NCI-H187 (cell line): Measurements from ENCODE around the gene KMO.

Experiments
- DNase-seq, 2 experiments: peaks; one replicate each; lab custom pipeline; 2025; lab: John Stamatoyannopoulos, UW

KMO gene

GRCh38 chr1:241532162-241532531 is at the start of gene KMO:
Gene KMO (plus strand): TSS chr1:241532378. CDS start chr1:241532445, 67 bp downstream.
- DNase-seq = no peak

GRCh38 chr1:241482761-241483250 is 49.4 kb upstream of the KMO start:
- no peak for DNase-seq

GRCh38 chr1:241485145-241485544 is 47.0 kb upstream of the KMO start:
- no peak for DNase-seq

- no peak for DNase-seq
Measured at GRCh38 chr1:241485554-241485992, 46.6 kb upstream of the KMO start.

GRCh38 chr1:241488739-241489138 is 43.4 kb upstream of the KMO start:
- DNase-seq = no peak

GRCh38 chr1:241495741-241496140 is 36.4 kb upstream of the KMO start:
- no peak for DNase-seq

GRCh38 chr1:241499910-241500309 is 32.3 kb upstream of the KMO start:
- DNase-seq = no peak

- DNase-seq = no peak
Measured at GRCh38 chr1:241503444-241503843, 28.7 kb upstream of the KMO start.

GRCh38 chr1:241507189-241507863 is 24.9 kb upstream of the KMO start:
- DNase-seq = no peak

- DNase-seq = no peak
Measured at GRCh38 chr1:241513378-241513777, 18.8 kb upstream of the KMO start.

GRCh38 chr1:241518476-241519307 is 13.5 kb upstream of the KMO start:
- no peak for DNase-seq

- peak; percentile 74 to 89 for DNase-seq
Measured at GRCh38 chr1:241519308-241520079, 12.7 kb upstream of the KMO start, which contains the start of gene FH. Gene FH (minus strand): TSS chr1:241519755. CDS start chr1:241519722, 33 bp downstream.

GRCh38 chr1:241520080-241520465 is 12.1 kb upstream of the KMO start:
- DNase-seq = no peak

- DNase-seq = no peak
Measured at GRCh38 chr1:241521718-241522117, 10.5 kb upstream of the KMO start.

- no peak for DNase-seq
Measured at GRCh38 chr1:241525026-241525425, 7.2 kb upstream of the KMO start.

- DNase-seq = no peak
Measured at GRCh38 chr1:241527146-241527545, 5.0 kb upstream of the KMO start.

GRCh38 chr1:241531195-241532161 is 700 bp upstream of the KMO start:
- DNase-seq = peak; percentile 4 to 5

- no peak for DNase-seq
Measured at GRCh38 chr1:241532864-241533263, 686 bp downstream of the KMO start.

GRCh38 chr1:241533326-241534115 is 1.3 kb downstream of the KMO start:
- DNase-seq = no peak

GRCh38 chr1:241536304-241536703 is 4.1 kb downstream of the KMO start:
- DNase-seq = no peak
